SK-N-SH (cell line): ENCODE data around the gene PLEKHM1. TPM values are rescaled to one million over a fixed set of nuclear protein-coding genes. Genes with fewer than 3 reads are reported as not detected.
"Not testable (repeated sequence)": the region's sequence is repeated elsewhere in the genome, so short reads cannot be mapped to it uniquely, and the experiment has no call there.

Experiments used
- CTCF ChIA-PET: fragments of 300-600, 350-600 bp; formaldehyde crosslinking; extraction: SDS; loops from one replicate; lab custom pipeline; 2021; lab: Yijun Ruan, JAX
- POLR2A ChIA-PET: fragments of 350-600 bp; sonication (Branson Sonifier 250); formaldehyde crosslinking; extraction: SDS; loops from one replicate; lab custom pipeline; 2020; ENCODE audit warnings: antibody characterized with exemption, inconsistent platforms; lab: Yijun Ruan, JAX
- DNase-seq: peaks from one replicate; pipeline ENCODE4 v3.0.0; 2012
- H2AFZ ChIP-seq: fragments of 200-600 bp; sonication (generic); 2 replicates; pipeline ENCODE4 v1.8.1; 2016; ENCODE audit warnings: antibody characterized with exemption, mild to moderate bottlenecking, low read depth
- H3F3A ChIP-seq: fragments of 200-600 bp; sonication (generic); replicated peaks from 2 replicates; pipeline ENCODE3; 2016; ENCODE audit warnings: antibody characterized with exemption, mild to moderate bottlenecking; ENCODE audit not compliant: insufficient read depth
- H3K27ac ChIP-seq, 2 experiments: fragments of 200-500 bp in 1 of 2; fragments of 200-600 bp in 1 of 2; sonication (Bioruptor generic) in 1 of 2; sonication (generic), shearing (Covaris generic) in 1 of 2; 2 replicates each; pipeline versions ENCODE4 v1.5.1 to v1.6.1; 2014 to 2016; ENCODE audit warnings: low read depth in 2 of 2, inconsistent platforms in 1 of 2, low read length in 1 of 2, mild to moderate bottlenecking in 1 of 2, mixed read lengths in 1 of 2
- H3K27me3 ChIP-seq: fragments of 200-600 bp; sonication (generic), shearing (Covaris generic); 2 replicates; pipeline ENCODE4 v1.6.1; 2016; ENCODE audit warnings: mixed run types; ENCODE audit not compliant: insufficient read depth
- H3K36me3 ChIP-seq, 2 experiments: fragments of 200-500 bp in 1 of 2; fragments of 200-600 bp in 1 of 2; sonication (Bioruptor generic) in 1 of 2; sonication (generic) in 1 of 2; replicated peaks in 1 of 2; 2 replicates each; pipeline versions ENCODE3 to v1.5.1; 2014 to 2016; ENCODE audit warnings: low read length in 1 of 2, mild to moderate bottlenecking in 1 of 2; ENCODE audit not compliant: insufficient read depth in 2 of 2, control insufficient read depth in 1 of 2
- H3K4me1 ChIP-seq, 2 experiments: fragments of 200-500 bp in 1 of 2; fragments of 200-600 bp in 1 of 2; sonication (Bioruptor generic) in 1 of 2; sonication (generic), shearing (Covaris generic) in 1 of 2; 2 replicates each; pipeline versions ENCODE4 v1.5.1 to v1.6.1; 2014 to 2016; ENCODE audit warnings: low read depth in 1 of 2, low read length in 1 of 2, mixed run types in 1 of 2; ENCODE audit not compliant: insufficient read depth in 2 of 2, control insufficient read depth in 1 of 2
- H3K4me2 ChIP-seq: fragments of 200-600 bp; sonication (generic), shearing (Covaris generic); 2 replicates; pipeline ENCODE4 v1.6.1; 2017; ENCODE audit warnings: mixed run types
- H3K4me3 ChIP-seq, 2 experiments: fragments of 200-500 bp in 1 of 2; fragments of 200-600 bp in 1 of 2; sonication (Bioruptor generic) in 1 of 2; sonication (generic), shearing (Covaris generic) in 1 of 2; 2 replicates each; pipeline versions ENCODE4 v1.5.1 to v1.8.1; 2014 to 2016; ENCODE audit warnings: low read depth in 2 of 2, inconsistent platforms in 1 of 2, low read length in 1 of 2, mild to moderate bottlenecking in 1 of 2, mixed read lengths in 1 of 2, moderate library complexity in 1 of 2
- H3K79me2 ChIP-seq: fragments of 200-600 bp; sonication (generic); 2 replicates; pipeline ENCODE4 v1.8.1; 2017; ENCODE audit warnings: mild to moderate bottlenecking; ENCODE audit not compliant: insufficient read depth
- H3K9ac ChIP-seq: fragments of 200-600 bp; sonication (generic); 2 replicates; pipeline ENCODE4 v1.6.1; 2017; ENCODE audit warnings: mixed run types
- H3K9me2 ChIP-seq: fragments of 200-600 bp; sonication (generic); 2 replicates; pipeline ENCODE4 v1.6.1; 2017; ENCODE audit warnings: mixed run types
- H3K9me3 ChIP-seq: fragments of 200-600 bp; sonication (generic); 2 replicates; pipeline ENCODE4 v1.6.1; 2017; ENCODE audit warnings: mixed run types, mild to moderate bottlenecking, moderate library complexity
- H4K20me1 ChIP-seq: fragments of 200-600 bp; sonication (generic); 2 replicates; pipeline ENCODE4 v1.6.1; 2017; ENCODE audit warnings: mild to moderate bottlenecking, mixed run types; ENCODE audit not compliant: insufficient read depth
- ELF1 ChIP-seq: IDR thresholded peaks from 2 replicates; pipeline ENCODE4 v1.4.0; 2012
- GABPA ChIP-seq: IDR thresholded peaks from 2 replicates; pipeline ENCODE4 v1.4.0; 2012; ENCODE audit warnings: low read depth, mild to moderate bottlenecking
- MXI1 ChIP-seq: IDR thresholded peaks from 2 replicates; pipeline ENCODE4 v1.6.1; 2012; ENCODE audit warnings: mild to moderate bottlenecking, low read depth, low read length, improper control_type of control experiment
- WGBS: methylation state at CpG from one replicate; pipeline ENCODE4 v1.1.6; 2017; ENCODE audit warnings: low lambda C conversion rate; 5-methylcytosine and 5-hydroxymethylcytosine counted together
- polyA plus RNA-seq, 3 experiments: library from polyadenylated mRNA; depleted of rRNA; stranded (reverse); fragments of >200 nt; gene quantifications; 2 replicates each; pipeline ENCODE4 v1.2.3, GENCODE V29; 2012

The PLEKHM1 gene
- 9.0 and 12.3 TPM in 2 replicates for polyA plus RNA-seq (2012; rRNA removed)
- 4.6 and 5.4 TPM in 2 replicates for polyA plus RNA-seq (2012; cell fraction: cytosol; rRNA removed)
- polyA plus RNA-seq (2012; cell fraction: nucleus; rRNA removed) = 26.7 and 29.2 TPM in 2 replicates

GRCh38 chr17:45490615-45491433, at the start of gene PLEKHM1:
PLEKHM1 (minus strand) TSS chr17:45490721; CDS start chr17:45482484, 8,237 bp downstream.
- peak within 1 kb of the TSS; percentile 84 for H3K4me2 ChIP-seq
- WGBS = 1% methylated on average over 8 of the region's 59 CpGs
- peak within 1 kb of the TSS; percentile 93 for H2AFZ ChIP-seq
- H3F3A ChIP-seq = peaks cover 11% of the 10 kb centered on the region
- H3K9me2 ChIP-seq, H3K79me2 ChIP-seq: not testable (repeated sequence)
- peak within 1 kb of the TSS; percentile 55 to 56 for H3K4me3 ChIP-seq
- peak within 1 kb of the TSS; percentile 55 to 59; a peak in 3 of 4 replicates for H3K27ac ChIP-seq
- TF ChIP-seq MXI1 = peak; percentile 22; the same call in 1 of the 2 replicates
- TF ChIP-seq GABPA = peak; percentile 42
- peak; percentile 74 for TF ChIP-seq ELF1
- TF ChIP-seq, all 33 proteins: peak for 3; not testable (repeated sequence) for 30
- CTCF ChIA-PET, POLR2A ChIA-PET, H3K4me1 ChIP-seq, H4K20me1 ChIP-seq, H3K9me3 ChIP-seq, H3K36me3 ChIP-seq, H3K27me3 ChIP-seq: not testable (repeated sequence)
- H3K9ac ChIP-seq = peak within 1 kb of the TSS; percentile 74
- peak; percentile 86 for DNase-seq

- H3K27me3 ChIP-seq, H3K4me3 ChIP-seq, H3F3A ChIP-seq, DNase-seq, H3K36me3 ChIP-seq, H2AFZ ChIP-seq, CTCF ChIA-PET, H3K79me2 ChIP-seq, H3K4me1 ChIP-seq, H3K27ac ChIP-seq, H3K9ac ChIP-seq, H4K20me1 ChIP-seq, H3K9me2 ChIP-seq, H3K4me2 ChIP-seq, H3K9me3 ChIP-seq: not testable (repeated sequence)
- POLR2A ChIA-PET = interaction anchor here (0.6 kb wide), 1 partner anchor 388 kb away, joined by 3 read pairs; no protein-coding TSS in a partner anchor
- WGBS = 96% methylated on average over 6 of the region's 7 CpGs
Observed at GRCh38 chr17:45538168-45538567, 47.6 kb upstream of the PLEKHM1 start.

GRCh38 chr17:45506072-45506471, 15.6 kb upstream of the PLEKHM1 start:
- H3K36me3 ChIP-seq, H3K9me2 ChIP-seq, H3K79me2 ChIP-seq, H3K4me1 ChIP-seq, H3K27me3 ChIP-seq, DNase-seq, H3F3A ChIP-seq, H3K4me3 ChIP-seq, H3K27ac ChIP-seq, H4K20me1 ChIP-seq, H3K9me3 ChIP-seq, H3K4me2 ChIP-seq, H2AFZ ChIP-seq, POLR2A ChIA-PET, CTCF ChIA-PET, H3K9ac ChIP-seq: not testable (repeated sequence)
- 91% methylated on average over 3 of the region's 3 CpGs for WGBS

- H3K79me2 ChIP-seq, POLR2A ChIA-PET, H4K20me1 ChIP-seq, H3K9ac ChIP-seq, DNase-seq, H3K36me3 ChIP-seq, H3K4me2 ChIP-seq, CTCF ChIA-PET, H3K4me3 ChIP-seq, H3K4me1 ChIP-seq, H3F3A ChIP-seq, H3K9me2 ChIP-seq, H2AFZ ChIP-seq, H3K27me3 ChIP-seq, H3K9me3 ChIP-seq, H3K27ac ChIP-seq: not testable (repeated sequence)
- 96% methylated on average over 3 of the region's 3 CpGs for WGBS
Observed at GRCh38 chr17:45505183-45505582, 14.7 kb upstream of the PLEKHM1 start.

GRCh38 chr17:45501092-45501707, 10.7 kb upstream of the PLEKHM1 start:
- H3K4me1 ChIP-seq, H3K79me2 ChIP-seq, H2AFZ ChIP-seq, H3K27me3 ChIP-seq, H3K4me3 ChIP-seq, H3K27ac ChIP-seq, H4K20me1 ChIP-seq, H3K9me2 ChIP-seq, H3K36me3 ChIP-seq, H3K9me3 ChIP-seq, H3F3A ChIP-seq, H3K4me2 ChIP-seq, H3K9ac ChIP-seq, POLR2A ChIA-PET, CTCF ChIA-PET, DNase-seq: not testable (repeated sequence)
- 97% methylated on average over 25 of the region's 33 CpGs for WGBS

GRCh38 chr17:45500478-45500877, 10.0 kb upstream of the PLEKHM1 start:
- no CpG with 5 or more reads among the region's 2 CpGs for WGBS
- H3K27ac ChIP-seq, DNase-seq, H3K27me3 ChIP-seq, H3K9me3 ChIP-seq, H3K79me2 ChIP-seq, H3K4me1 ChIP-seq, H2AFZ ChIP-seq, H3K4me3 ChIP-seq, H3K4me2 ChIP-seq, H3K9ac ChIP-seq, H4K20me1 ChIP-seq, H3K9me2 ChIP-seq, CTCF ChIA-PET, H3F3A ChIP-seq, H3K36me3 ChIP-seq, POLR2A ChIA-PET: not testable (repeated sequence)
